Inferior parietal cortex (tissue), 1 donor: Measurements from ENCODE around the gene ABHD2.
A peak's percentile ranks its signal among the peaks of the same experiment; 100 is the strongest.

Source experiments
- DNase-seq: peaks from one replicate; pipeline ENCODE4 v3.0.0-alpha.2; 2016; ENCODE audit errors: extremely low spot score

The ABHD2 gene

GRCh38 chr15:89165677-89166076 lies 77.4 kb downstream of the ABHD2 start:
- no peak for DNase-seq

GRCh38 chr15:89167267-89168176 lies 79.3 kb downstream of the ABHD2 start:
- DNase-seq = peak; percentile 56

GRCh38 chr15:89168316-89168833 lies 80.1 kb downstream of the ABHD2 start:
- DNase-seq = no peak

- DNase-seq = no peak
Measured at GRCh38 chr15:89170364-89170763, 82.1 kb downstream of the ABHD2 start.

- DNase-seq = peak; percentile 74
Measured at GRCh38 chr15:89171136-89172072, 83.1 kb downstream of the ABHD2 start.

GRCh38 chr15:89172921-89173320 lies 84.7 kb downstream of the ABHD2 start:
- no peak for DNase-seq

GRCh38 chr15:89174476-89174875 lies 86.2 kb downstream of the ABHD2 start:
- no peak for DNase-seq

GRCh38 chr15:89175617-89176191 lies 87.4 kb downstream of the ABHD2 start:
- no peak for DNase-seq

- DNase-seq = no peak
Measured at GRCh38 chr15:89177116-89177515, 88.9 kb downstream of the ABHD2 start.

GRCh38 chr15:89177633-89178306 lies 89.5 kb downstream of the ABHD2 start:
- DNase-seq = peak; percentile 88

- DNase-seq = no peak
Measured at GRCh38 chr15:89178307-89178977, 90.2 kb downstream of the ABHD2 start.

- DNase-seq = no peak
Measured at GRCh38 chr15:89179966-89180875, 92.0 kb downstream of the ABHD2 start.

GRCh38 chr15:89184357-89184756 lies 96.1 kb downstream of the ABHD2 start:
- no peak for DNase-seq

- DNase-seq = no peak
Measured at GRCh38 chr15:89184886-89185526, 96.8 kb downstream of the ABHD2 start.

- no peak for DNase-seq
Measured at GRCh38 chr15:89186803-89187202, 98.5 kb downstream of the ABHD2 start.

GRCh38 chr15:89187301-89187985 lies 99.2 kb downstream of the ABHD2 start:
- DNase-seq = no peak

GRCh38 chr15:89187986-89188514 lies 99.8 kb downstream of the ABHD2 start:
- DNase-seq = no peak

GRCh38 chr15:89192136-89192535 lies 103.9 kb downstream of the ABHD2 start:
- DNase-seq = no peak
